ENCODE measurements around the gene CTXN2.

- TF ChIP-seq CTCF (conservative IDR thresholded peaks at IDR 0.05; ENCODE audit: low read depth in 2 of 2) (no peak), NANOG (IDR thresholded peaks at IDR 0.05; ENCODE audit: borderline replicate concordance) (no peak), POLR2AphosphoS5 (IDR thresholded peaks at IDR 0.05; ENCODE audit: low read depth) (no peak), EZH2 (IDR thresholded peaks at IDR 0.05; ENCODE audit: low read depth, unreplicated experiment) (no peak), ZNF462 (CRISPR knock-in tag; IDR thresholded peaks at IDR 0.05) (no peak), EZH2phosphoT487 (IDR thresholded peaks at IDR 0.05; ENCODE audit: unreplicated experiment) (no peak), ZNF114 (CRISPR knock-in tag; IDR thresholded peaks at IDR 0.05) (no peak)
Measured at GRCh38 chr15:48222627-48223026, 31.2 kb downstream of the CTXN2 start.

All from GM23338 (cell line).